GM12878 (cell line): ENCODE measurements around the gene MAP3K7CL.

Experiments
- BHLHE40 ChIP-seq, 2 experiments: fragments of 450-650 bp in 1 of 2; IDR thresholded peaks; 2 replicates each; pipeline ENCODE4 v1.6.1; 2011 to 2017; ENCODE audit warnings: low read depth in 2 of 2, borderline replicate concordance in 1 of 2, improper control_type of control experiment in 1 of 2, low read length in 1 of 2, mild to moderate bottlenecking in 1 of 2
- CTCF ChIP-seq, 3 experiments: IDR thresholded peaks in 2 of 3; conservative IDR thresholded peaks in 1 of 3; 2 replicates each; pipeline ENCODE4 v1.5.1; 2011; ENCODE audit warnings: low read depth in 3 of 3, low read length in 3 of 3, mild to moderate bottlenecking in 3 of 3, control low read depth in 2 of 3, moderate library complexity in 2 of 3, inconsistent platforms in 1 of 3, mixed read lengths in 1 of 3; ENCODE audit not compliant: control insufficient read depth in 2 of 3, insufficient read depth in 1 of 3; ENCODE audit errors: extremely low read depth in 1 of 3
- E4F1 ChIP-seq: fragments of 450-650 bp; IDR thresholded peaks from 2 replicates; pipeline ENCODE4 v1.6.1; 2018; ENCODE audit warnings: borderline replicate concordance, mild to moderate bottlenecking; ENCODE audit not compliant: partially characterized antibody
- EP300 ChIP-seq, 2 experiments: fragments of 150-350 bp in 1 of 2; IDR thresholded peaks; 2 replicates each; pipeline ENCODE4 v1.6.1; 2011 to 2012; ENCODE audit warnings: low read depth in 2 of 2, low read length in 2 of 2, borderline replicate concordance in 1 of 2, improper control_type of control experiment in 1 of 2, inconsistent platforms in 1 of 2; ENCODE audit not compliant: control insufficient read depth in 1 of 2
- GABPA ChIP-seq: IDR thresholded peaks from 2 replicates; pipeline ENCODE4 v1.6.1; 2014; ENCODE audit warnings: antibody characterized with exemption, low read depth, mild to moderate bottlenecking, inconsistent platforms
- HDAC2 ChIP-seq: fragments of 200-600 bp; sonication (generic); IDR thresholded peaks from 2 replicates; pipeline ENCODE4 v1.6.1; 2017
- HDGF ChIP-seq: fragments of 450-650 bp; IDR thresholded peaks from 2 replicates; pipeline ENCODE4 v1.6.1; 2016; ENCODE audit warnings: antibody characterized with exemption
- JUND ChIP-seq: IDR thresholded peaks from 2 replicates; pipeline ENCODE4 v1.6.1; 2012; ENCODE audit warnings: low read depth, mild to moderate bottlenecking, low read length, improper control_type of control experiment, moderate library complexity
- MAX ChIP-seq: IDR thresholded peaks from 2 replicates; pipeline ENCODE4 v1.6.1; 2012; ENCODE audit warnings: low read depth, low read length, improper control_type of control experiment
- NBN ChIP-seq: fragments of 450-650 bp; IDR thresholded peaks from 2 replicates; pipeline ENCODE4 v1.6.1; 2016
- NR2C2 ChIP-seq: IDR thresholded peaks from 2 replicates; pipeline ENCODE4 v1.6.1; 2011; ENCODE audit warnings: borderline replicate concordance, low read depth; ENCODE audit not compliant: control insufficient read depth, insufficient read length
- POLR2A ChIP-seq: IDR thresholded peaks from 2 replicates; pipeline ENCODE4 v1.6.1; 2011; ENCODE audit warnings: low read depth, mild to moderate bottlenecking, low read length
- ZNF384 ChIP-seq: IDR thresholded peaks from 2 replicates; pipeline ENCODE4 v1.6.1; 2012; ENCODE audit warnings: low read depth, mild to moderate bottlenecking, low read length, improper control_type of control experiment, borderline replicate concordance

DNA sequence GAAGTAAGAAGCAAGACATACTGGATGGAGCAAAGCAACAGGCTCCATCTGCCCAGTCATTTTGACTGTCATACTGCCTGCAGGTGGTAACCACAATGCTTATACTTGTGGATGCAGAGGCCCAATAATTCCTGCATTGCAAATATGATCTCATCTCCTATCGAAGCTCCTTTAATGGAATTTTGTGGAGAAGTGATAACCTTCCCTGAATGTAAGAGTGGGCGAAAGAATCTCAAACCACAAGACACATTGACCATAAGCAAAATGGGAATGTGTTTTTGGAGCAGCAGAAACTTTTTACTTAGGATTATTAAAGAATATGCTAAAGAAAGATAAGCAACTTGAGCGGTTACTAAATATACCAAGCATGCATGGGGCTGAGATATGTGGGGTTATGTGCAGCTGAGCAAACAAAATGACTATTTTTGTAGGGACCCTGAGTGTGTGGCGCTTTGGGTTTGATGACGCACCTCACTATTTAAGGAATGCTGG, 90.9 kb downstream of the MAP3K7CL start:
- TF ChIP-seq CTCF (IDR thresholded peaks at IDR 0.05 in 2 of 3, conservative IDR thresholded peaks at IDR 0.05 in 1 of 3; ENCODE audit: control insufficient read depth in 2 of 3, extremely low read depth in 1 of 3, insufficient read depth in 1 of 3, low read depth in 3 of 3, low read length in 3 of 3): no peak
- no peak for TF ChIP-seq GABPA
- TF ChIP-seq HDGF: no peak
- TF ChIP-seq E4F1: no peak
- TF ChIP-seq POLR2A: no peak
- no peak for TF ChIP-seq NR2C2
- TF ChIP-seq HDAC2: no peak
- no peak for TF ChIP-seq BHLHE40 (IDR thresholded peaks at IDR 0.05; ENCODE audit: borderline replicate concordance in 1 of 2, low read depth in 2 of 2, low read length in 1 of 2)
- TF ChIP-seq MAX: no peak
- no peak for TF ChIP-seq EP300 (IDR thresholded peaks at IDR 0.05; ENCODE audit: borderline replicate concordance in 1 of 2, control insufficient read depth in 1 of 2, low read depth in 2 of 2, low read length in 2 of 2)
- TF ChIP-seq JUND: no peak
- no peak for TF ChIP-seq NBN
- TF ChIP-seq ZNF384: no peak
